GM12864 (cell line): ENCODE data around the gene CMTM2.

Source experiments
- DNase-seq: peaks from one replicate; pipeline ENCODE4 v3.0.0-alpha.2; 2011; ENCODE audit warnings: low read depth
- H3K4me3 ChIP-seq: 2 replicates; pipeline ENCODE4 v1.5.1; 2011; ENCODE audit warnings: mild to moderate bottlenecking, low read depth, low read length, control low read depth
- TF ChIP-seq, protein P1 (sequence below): IDR thresholded peaks from 2 replicates; pipeline ENCODE4 v1.5.1; 2011; ENCODE audit warnings: low read depth, mild to moderate bottlenecking, moderate library complexity, low read length, control low read depth, inconsistent platforms; ENCODE audit errors: missing control alignments

Gene CMTM2, protein sequence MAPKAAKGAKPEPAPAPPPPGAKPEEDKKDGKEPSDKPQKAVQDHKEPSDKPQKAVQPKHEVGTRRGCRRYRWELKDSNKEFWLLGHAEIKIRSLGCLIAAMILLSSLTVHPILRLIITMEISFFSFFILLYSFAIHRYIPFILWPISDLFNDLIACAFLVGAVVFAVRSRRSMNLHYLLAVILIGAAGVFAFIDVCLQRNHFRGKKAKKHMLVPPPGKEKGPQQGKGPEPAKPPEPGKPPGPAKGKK

DNA sequence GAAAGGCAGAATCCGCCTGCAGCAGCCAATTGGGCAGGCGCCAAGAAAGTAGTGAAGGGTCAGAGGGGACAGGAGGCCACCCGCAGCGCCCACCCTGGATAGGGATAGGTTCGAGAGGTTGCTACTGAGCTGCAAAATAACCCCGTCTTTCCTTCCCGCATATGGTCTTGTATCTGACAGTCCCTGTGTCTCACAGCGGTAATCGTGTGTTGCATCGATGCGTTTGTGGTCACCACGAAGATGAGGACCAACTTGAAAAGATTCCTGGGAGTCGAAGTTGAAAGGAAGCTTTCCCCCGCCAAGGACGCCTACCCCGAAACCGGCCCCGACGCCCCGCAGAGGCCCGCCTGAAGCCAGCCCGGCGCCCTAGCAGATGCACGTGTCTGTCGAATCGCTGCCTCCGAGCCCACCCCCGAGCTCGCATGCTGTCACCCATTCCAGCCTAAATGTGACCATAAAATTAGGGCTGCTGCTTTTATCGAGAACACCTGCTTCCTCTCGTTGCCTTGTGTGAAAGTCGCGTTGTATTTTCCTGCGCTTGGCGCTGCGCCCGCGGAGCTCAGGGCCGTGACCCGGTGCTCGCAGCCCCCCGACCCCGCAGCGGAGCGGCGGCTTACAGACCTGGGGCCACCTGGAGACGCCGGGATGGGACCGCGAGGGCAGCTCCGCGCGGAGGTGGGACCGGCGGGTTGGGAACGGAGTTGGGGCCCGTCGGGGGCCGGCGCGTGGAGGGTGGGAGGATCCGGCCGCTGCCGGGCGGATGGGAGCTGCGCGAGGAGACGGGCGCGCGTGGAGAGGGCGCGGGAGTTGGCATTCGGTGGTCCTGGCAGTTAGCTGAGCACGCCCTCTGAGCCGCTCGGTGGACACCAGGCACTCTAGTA, at the start of gene CMTM2:
TSS of gene CMTM2 (plus strand) at position 813 of the 881 bp plus-strand sequence. CDS start 145 bp downstream, outside the sequence.
- TF ChIP-seq, protein P1, sequence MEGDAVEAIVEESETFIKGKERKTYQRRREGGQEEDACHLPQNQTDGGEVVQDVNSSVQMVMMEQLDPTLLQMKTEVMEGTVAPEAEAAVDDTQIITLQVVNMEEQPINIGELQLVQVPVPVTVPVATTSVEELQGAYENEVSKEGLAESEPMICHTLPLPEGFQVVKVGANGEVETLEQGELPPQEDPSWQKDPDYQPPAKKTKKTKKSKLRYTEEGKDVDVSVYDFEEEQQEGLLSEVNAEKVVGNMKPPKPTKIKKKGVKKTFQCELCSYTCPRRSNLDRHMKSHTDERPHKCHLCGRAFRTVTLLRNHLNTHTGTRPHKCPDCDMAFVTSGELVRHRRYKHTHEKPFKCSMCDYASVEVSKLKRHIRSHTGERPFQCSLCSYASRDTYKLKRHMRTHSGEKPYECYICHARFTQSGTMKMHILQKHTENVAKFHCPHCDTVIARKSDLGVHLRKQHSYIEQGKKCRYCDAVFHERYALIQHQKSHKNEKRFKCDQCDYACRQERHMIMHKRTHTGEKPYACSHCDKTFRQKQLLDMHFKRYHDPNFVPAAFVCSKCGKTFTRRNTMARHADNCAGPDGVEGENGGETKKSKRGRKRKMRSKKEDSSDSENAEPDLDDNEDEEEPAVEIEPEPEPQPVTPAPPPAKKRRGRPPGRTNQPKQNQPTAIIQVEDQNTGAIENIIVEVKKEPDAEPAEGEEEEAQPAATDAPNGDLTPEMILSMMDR = no peak
- no peak for DNase-seq
- no peak within 1 kb of the TSS for H3K4me3 ChIP-seq

DNA sequence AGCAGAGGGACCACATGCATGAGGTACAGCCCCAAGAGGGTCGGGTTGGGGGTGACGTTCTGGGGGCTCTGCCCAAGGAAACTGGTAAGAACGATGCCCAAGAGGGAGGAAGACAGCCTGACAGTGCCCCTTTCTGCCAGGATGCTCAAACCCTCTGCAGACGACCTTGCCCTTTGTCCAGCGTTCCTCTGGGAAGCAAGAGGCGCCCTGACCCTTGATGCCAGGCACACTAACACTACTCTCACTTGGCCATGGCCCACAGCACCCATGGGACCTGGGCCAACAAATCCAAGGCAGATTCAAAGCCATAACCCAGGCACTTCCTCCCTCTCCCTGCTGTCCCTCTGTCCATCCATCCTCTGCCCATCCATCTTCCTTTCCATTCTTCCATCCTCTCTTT, 49.8 kb upstream of the CMTM2 start:
- H3K4me3 ChIP-seq = no peak overlapping the region
- TF ChIP-seq, protein P1 = no peak
- no peak for DNase-seq

DNA sequence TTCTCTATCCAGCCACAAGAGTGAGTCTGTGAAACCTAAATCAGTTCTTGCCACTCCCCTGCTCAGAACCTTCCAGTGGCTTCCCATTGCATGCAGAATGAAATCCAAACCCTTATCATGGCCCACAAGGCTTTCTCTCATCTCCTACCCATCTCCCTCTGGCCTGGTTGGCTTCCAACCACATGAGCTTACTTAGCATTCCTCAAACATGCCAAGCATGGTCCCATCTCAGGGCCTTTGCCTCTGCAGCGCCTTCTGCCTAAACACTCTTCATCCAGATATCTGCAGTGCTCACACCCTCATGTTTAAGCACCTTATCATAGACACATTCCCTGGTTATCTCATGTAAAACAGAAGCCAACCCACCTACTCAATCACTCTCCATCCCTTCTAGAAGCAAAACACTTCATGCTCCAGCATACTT, 44.9 kb upstream of the CMTM2 start:
- no peak overlapping the region for H3K4me3 ChIP-seq
- TF ChIP-seq, protein P1 = no peak
- DNase-seq = no peak

DNA sequence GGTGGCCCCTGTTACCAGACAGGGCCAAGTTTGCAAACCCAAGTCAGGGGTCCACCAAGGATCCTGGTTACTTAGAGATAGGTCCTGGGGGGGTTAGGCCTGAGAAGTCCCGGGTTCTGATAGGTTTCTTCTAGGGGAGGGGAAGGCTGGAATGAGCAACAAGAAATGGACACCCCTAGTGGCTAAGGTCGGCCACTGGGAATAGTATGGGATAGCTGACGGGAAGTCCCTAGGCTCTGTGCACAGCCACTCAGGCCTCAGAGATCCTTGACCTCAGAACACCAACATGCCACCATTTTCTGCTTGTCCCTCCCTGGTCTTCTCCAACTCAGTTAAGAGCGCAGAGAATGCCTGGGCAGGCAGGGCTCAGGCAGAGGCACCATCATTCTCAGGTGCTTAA, 42.7 kb upstream of the CMTM2 start:
- H3K4me3 ChIP-seq = no peak overlapping the region
- no peak for DNase-seq
- TF ChIP-seq, protein P1 = no peak

DNA sequence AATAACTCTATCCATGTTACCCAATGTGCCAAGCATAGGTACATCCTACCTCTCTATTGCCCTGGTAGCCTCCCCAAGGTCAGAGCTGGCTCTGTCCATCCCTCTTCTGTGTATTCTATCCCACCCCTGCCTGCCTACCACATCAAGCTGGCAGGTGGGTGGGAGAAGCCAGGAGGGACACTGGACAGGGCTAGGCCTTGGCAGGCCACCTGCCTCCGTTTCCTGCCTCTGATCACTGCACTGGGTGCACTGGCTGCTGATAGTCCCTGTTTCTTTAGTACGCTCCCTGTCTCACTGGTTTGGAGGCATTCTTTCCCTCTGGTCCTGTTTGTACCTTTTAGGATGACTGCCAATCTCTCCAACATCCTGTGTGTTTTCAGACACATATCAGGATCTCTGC, 42.0 kb upstream of the CMTM2 start:
- TF ChIP-seq, protein P1 = no peak
- no peak for DNase-seq
- H3K4me3 ChIP-seq = no peak overlapping the region

DNA sequence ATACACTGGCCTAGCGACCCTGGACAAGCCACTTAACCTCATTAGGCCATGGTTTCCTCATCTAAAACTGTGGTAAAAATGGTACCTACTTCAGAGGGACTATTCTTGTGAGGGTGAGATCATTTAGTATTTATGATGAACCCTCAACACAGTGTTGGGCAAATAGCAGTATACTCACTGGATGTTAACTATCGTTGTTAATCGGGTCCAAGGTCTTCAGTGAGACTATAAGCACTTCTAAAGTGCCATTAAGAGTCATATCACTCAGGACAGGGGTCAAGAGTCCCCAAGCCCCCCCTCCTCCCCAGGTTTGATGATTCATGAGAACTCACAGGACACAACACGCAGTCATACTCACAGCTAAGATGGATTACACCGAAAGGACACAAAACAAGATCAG, 40.4 kb upstream of the CMTM2 start:
- DNase-seq = no peak
- H3K4me3 ChIP-seq = no peak overlapping the region
- TF ChIP-seq, protein P1 = no peak
